SK-N-SH (cell line): ENCODE results near the gene LRRC59.

Experiments
- CTCF ChIP-seq: fragments of 200-600 bp; sonication (generic); IDR thresholded peaks from 2 replicates; pipeline ENCODE4 v1.6.1; 2017; ENCODE audit warnings: antibody characterized with exemption, mild to moderate bottlenecking, moderate library complexity
- EP300 ChIP-seq, 2 experiments: IDR thresholded peaks; 2 replicates each; pipeline versions ENCODE4 v1.4.0 to v1.6.1; 2012; ENCODE audit warnings: borderline replicate concordance in 1 of 2, low read depth in 1 of 2, low read length in 1 of 2
- GABPA ChIP-seq: IDR thresholded peaks from 2 replicates; pipeline ENCODE4 v1.4.0; 2012; ENCODE audit warnings: low read depth, mild to moderate bottlenecking
- IRF3 ChIP-seq: fragments of 150-350 bp; IDR thresholded peaks from 2 replicates; pipeline ENCODE4 v1.6.1; 2016; ENCODE audit warnings: mild to moderate bottlenecking, low read depth, low read length
- MAX ChIP-seq: IDR thresholded peaks from 2 replicates; pipeline ENCODE4 v1.4.0; 2012; ENCODE audit warnings: low read depth
- NFIC ChIP-seq: IDR thresholded peaks from 2 replicates; pipeline ENCODE4 v1.4.0; 2012; ENCODE audit warnings: borderline replicate concordance
- PBX3 ChIP-seq: IDR thresholded peaks from 2 replicates; pipeline ENCODE4; 2012
- TAF1 ChIP-seq: IDR thresholded peaks from 2 replicates; pipeline ENCODE4 v1.6.1; 2012; ENCODE audit warnings: low read depth, mild to moderate bottlenecking, low read length, moderate library complexity, borderline replicate concordance

GRCh38 chr17:50437409-50437808 lies 40.1 kb upstream of the LRRC59 start:
- TF ChIP-seq EP300 (IDR thresholded peaks at IDR 0.05; ENCODE audit: borderline replicate concordance in 1 of 2, low read depth in 1 of 2, low read length in 1 of 2) (no peak), MAX (no peak), IRF3 (no peak), TAF1 (no peak), PBX3 (no peak), NFIC (no peak), GABPA (no peak), CTCF (no peak)
